Bronchial epithelial cell (primary cell): ENCODE data around the gene ETF1. TPM values are rescaled to one million over a fixed set of nuclear protein-coding genes. Genes with fewer than 3 reads are reported as not detected.

Experiments used
- DNase-seq: peaks from one replicate; pipeline ENCODE4 v3.0.0-alpha.2; 2010; ENCODE audit warnings: low read depth
- FAIRE-seq: peaks from 2 replicates; lab custom pipeline; 2011; peaks lifted over from hg19 to GRCh38; lab: Jason Lieb, UNC
- H3K27me3 ChIP-seq: 2 replicates; pipeline ENCODE4 v1.5.1; 2011; ENCODE audit warnings: low read length; ENCODE audit not compliant: control insufficient read depth, insufficient read depth
- H3K36me3 ChIP-seq: 2 replicates; pipeline ENCODE4 v1.5.1; 2011; ENCODE audit warnings: low read length; ENCODE audit not compliant: control insufficient read depth, insufficient read depth
- H3K4me3 ChIP-seq: 2 replicates; pipeline ENCODE4 v1.5.1; 2011; ENCODE audit warnings: mild to moderate bottlenecking, low read depth, low read length, control low read depth
- CTCF ChIP-seq: IDR thresholded peaks from 2 replicates; pipeline ENCODE4 v1.5.1; 2011; ENCODE audit warnings: mild to moderate bottlenecking, moderate library complexity, low read length, control low read depth, inconsistent platforms; ENCODE audit not compliant: insufficient read depth, severe bottlenecking
- total RNA-seq: library from RNA; depleted of rRNA; stranded (reverse); fragments of >200 nt; gene quantifications from 2 replicates; pipeline ENCODE4 v1.2.1, GENCODE V29; 2014

ETF1 gene
- total RNA-seq, 1 donor from 2014 or later, result 183 TPM

- FAIRE-seq, result no peak
- H3K4me3 ChIP-seq, result no peak overlapping the region
- no peak for DNase-seq
- H3K27me3 ChIP-seq, result no peaks in the 10 kb centered on the region
- peaks cover 6% of the 10 kb centered on the region for H3K36me3 ChIP-seq
- no peak for TF ChIP-seq CTCF
Observed at GRCh38 chr5:138533973-138534941, 8.8 kb downstream of the ETF1 start.

GRCh38 chr5:138529812-138530211 lies 13.2 kb downstream of the ETF1 start:
- FAIRE-seq, result no peak

GRCh38 chr5:138528744-138529469 lies 14.1 kb downstream of the ETF1 start:
- Histone ChIP-seq H3K4me3 (no peak overlapping the region), H3K36me3 (peaks cover 5% of the 10 kb centered on the region), H3K27me3 (no peaks in the 10 kb centered on the region)
- no peak for DNase-seq
- no peak for FAIRE-seq
- no peak for TF ChIP-seq CTCF

More at GRCh38 chr5:138529812-138530211, 13.2 kb downstream of the ETF1 start:
- no peak for DNase-seq
- Histone ChIP-seq H3K36me3 (peaks cover 5% of the 10 kb centered on the region), H3K4me3 (no peak overlapping the region), H3K27me3 (no peaks in the 10 kb centered on the region)
- no peak for TF ChIP-seq CTCF

GRCh38 chr5:138528208-138528607 lies 14.8 kb downstream of the ETF1 start:
- FAIRE-seq (no peak), DNase-seq (peak; percentile 64)
- H3K36me3 ChIP-seq, result peaks cover 5% of the 10 kb centered on the region
- no peaks in the 10 kb centered on the region for H3K27me3 ChIP-seq
- no peak for TF ChIP-seq CTCF
- no peak overlapping the region for H3K4me3 ChIP-seq

- Histone ChIP-seq H3K4me3 (no peak overlapping the region), H3K27me3 (no peaks in the 10 kb centered on the region), H3K36me3 (peaks cover 3% of the 10 kb centered on the region)
- DNase-seq (no peak), FAIRE-seq (no peak)
- TF ChIP-seq CTCF, result no peak
Observed at GRCh38 chr5:138527170-138527569, 15.9 kb downstream of the ETF1 start.
